ENCODE measurements around the gene GEMIN5.

Gene GEMIN5

DNA sequence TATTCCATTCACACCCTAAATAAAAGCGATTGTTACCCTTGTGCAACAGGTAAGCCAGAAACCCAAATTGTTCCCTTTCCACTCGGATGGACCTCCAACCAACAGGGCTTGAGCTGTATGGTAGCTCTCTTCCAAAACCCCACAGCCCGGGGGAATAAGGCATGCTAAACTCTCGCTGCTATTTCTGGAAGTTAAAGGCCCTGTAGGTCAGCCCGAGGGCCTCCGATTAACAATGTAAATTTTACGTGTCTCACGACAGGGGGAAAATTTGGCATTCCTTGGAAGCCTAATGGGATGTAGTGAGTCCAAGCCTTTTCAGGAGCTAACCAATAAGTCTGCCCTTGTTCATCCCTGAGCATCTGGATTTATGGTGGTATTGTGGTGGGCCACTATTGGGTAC, 53.6 kb downstream of the GEMIN5 start:
- no peak for DNase-seq

DNA sequence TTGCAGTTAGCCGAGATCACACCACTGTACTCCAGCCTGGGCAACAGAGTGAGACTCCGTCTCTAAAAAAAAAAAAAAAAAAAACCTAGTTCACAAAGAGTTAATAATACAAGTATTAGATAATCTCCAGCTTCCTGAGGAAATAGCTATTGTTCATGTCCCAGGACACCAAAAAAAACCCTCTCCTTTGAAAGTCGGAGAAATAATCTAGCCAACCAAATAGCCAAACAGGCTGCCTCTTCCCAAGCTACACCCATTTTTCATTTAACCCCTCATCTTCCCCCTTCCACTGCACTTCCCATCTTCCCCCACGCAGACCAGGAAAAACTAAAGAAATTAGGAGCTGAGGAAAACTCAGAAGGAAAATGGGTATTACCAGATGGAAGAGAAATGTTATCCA, 56.0 kb downstream of the GEMIN5 start:
- no peak for DNase-seq

DNA sequence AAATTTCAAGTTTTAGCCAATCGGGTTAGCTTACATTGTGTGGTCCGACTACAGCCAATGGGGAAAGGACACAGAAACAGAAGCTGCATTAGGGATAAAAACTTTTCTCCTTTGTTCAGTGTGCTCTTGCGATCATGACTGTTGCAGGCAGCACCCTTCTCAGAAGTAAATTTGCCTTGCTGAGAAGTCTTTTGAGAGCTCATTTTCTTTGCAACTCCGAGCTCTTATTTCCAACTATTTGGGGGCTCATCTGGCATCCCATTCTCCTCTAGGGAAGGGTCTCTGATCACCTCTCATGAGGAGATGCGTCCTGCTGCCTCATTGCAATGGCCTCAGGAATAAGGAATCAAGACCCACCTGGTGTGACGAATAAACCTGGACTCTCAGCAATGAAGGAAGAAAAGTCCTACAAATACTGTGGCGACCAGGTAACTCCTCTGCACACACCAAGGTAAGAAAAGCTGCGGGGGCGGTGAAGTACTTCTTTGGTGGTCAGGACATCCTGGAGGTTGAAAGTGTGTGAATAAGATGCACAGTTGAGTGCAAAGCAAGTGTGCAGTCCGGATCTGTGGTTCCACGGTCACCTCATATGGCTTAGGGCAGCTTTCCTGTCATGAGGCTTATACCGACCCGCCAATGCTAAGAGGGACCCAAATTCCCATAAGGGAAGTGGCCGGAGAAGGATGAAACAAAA, 59.2 kb downstream of the GEMIN5 start:
- DNase-seq, result no peak

DNA sequence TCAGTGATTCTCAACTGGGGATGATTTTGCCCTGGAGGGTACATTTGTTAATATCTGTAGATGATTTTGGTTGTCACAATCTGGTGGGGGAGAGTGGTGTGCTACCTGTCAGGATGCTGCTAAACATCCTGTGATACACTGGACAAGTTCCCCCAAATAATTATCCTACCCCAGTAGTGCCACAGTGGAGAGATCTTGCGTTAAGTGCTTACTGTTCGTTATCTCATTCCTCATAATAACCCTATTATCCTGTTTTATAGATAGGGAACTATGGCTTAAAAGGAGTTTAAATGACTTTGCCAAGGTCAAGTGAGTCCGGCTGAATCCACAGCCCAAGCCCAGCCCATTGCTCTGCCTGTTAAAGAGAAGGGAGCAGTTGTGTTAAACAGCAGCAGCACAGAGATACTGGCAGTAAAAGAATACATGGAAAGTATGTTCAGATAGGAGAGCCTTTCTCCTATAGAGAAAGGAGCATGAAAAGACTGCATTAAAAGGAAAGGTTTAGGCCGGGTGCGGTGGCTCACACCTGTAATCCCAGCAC, 64.2 kb downstream of the GEMIN5 start:
- no peak for DNase-seq

DNA sequence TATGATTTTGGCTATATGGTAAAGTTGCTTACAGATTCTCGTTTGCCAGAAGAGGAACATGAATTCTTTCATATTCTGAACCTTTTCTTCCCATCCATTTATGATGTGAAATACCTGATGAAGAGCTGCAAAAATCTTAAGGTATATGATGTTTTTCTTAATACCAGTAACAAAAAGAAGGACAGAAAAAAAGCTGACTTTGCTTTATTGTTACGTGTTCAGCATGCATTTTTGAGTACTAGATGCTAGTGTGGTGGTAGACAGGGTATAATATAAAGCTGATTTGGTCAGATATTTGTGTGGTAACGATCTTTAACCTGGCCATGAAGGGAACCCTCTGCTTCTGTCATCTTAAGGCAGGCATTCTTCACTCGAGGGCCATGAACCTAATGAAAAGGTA, 66.3 kb downstream of the GEMIN5 start:
- no peak for DNase-seq

DNA sequence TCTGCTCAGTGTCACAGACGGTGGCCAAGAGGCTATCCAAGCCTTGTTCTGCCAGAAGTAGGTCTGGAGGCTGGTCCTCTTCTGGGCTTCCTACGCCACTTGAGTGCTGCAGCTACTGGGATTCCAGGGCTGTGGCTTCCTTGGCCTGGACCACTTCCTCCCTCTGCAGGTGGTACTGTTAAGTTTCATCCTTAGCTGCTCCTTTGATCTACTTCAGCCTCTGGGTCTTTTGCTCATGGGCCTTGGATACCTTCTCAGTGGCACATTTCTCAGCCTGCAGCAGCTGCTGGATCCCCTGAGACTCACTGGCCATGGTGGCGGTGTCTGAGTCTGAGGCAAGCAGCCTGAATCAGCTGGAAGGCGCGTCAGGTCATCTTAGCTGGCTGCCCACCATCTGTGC, 69.3 kb downstream of the GEMIN5 start:
- peak in 1 of 2 donors; percentile 16 for DNase-seq

DNA sequence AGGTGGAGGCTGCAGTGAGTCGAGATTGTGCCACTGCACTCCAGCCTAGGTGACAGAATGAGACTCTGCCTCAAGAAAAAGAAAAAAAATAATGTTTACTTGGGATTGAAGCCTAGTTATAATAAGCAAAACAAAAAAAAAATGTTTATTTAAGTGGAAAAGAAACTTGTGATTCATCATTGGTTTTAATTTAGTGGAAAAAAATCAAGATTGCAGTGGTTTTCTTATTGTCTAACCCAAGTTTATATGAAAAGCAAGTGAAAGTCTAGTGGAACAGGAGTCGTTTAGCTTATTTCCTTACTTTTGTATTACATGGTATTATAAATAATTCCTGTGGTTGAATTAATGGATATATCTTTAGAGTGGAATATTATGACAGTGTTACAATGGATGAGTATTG, 71.2 kb downstream of the GEMIN5 start:
- DNase-seq, result no peak

DNA sequence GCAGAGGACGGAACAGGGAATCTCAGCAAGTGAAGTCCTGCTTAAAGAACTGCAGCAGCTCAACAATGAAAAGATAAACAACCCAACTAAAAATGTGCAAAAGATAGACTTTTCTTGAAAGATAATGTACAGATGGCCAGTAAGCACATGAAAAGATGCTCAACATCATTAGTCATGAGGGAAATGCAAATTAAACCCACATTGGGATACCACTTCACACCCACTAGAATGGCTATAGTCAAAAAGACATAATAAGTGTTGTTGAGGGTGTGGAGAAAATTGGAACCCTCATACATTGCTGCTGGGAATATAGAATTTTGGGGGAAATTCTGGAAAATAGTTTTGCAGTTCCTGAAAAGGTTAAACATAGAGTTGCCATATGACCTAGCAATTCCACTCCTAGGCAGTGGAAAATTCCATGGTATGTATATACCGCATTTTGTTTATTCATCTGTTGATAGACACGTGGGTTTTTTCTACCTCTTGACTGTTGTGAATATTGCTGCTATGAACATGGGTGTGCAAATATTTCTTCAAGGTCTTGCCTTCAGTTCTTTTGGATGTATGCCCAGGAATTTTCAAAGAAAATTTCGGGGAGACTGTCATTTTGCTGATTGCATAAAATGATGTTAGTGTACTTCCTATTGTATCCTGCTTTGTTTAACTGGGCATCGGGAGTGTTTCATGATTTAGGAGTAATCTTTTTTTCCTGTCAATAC, 72.4 kb downstream of the GEMIN5 start:
- DNase-seq, result no peak

DNA sequence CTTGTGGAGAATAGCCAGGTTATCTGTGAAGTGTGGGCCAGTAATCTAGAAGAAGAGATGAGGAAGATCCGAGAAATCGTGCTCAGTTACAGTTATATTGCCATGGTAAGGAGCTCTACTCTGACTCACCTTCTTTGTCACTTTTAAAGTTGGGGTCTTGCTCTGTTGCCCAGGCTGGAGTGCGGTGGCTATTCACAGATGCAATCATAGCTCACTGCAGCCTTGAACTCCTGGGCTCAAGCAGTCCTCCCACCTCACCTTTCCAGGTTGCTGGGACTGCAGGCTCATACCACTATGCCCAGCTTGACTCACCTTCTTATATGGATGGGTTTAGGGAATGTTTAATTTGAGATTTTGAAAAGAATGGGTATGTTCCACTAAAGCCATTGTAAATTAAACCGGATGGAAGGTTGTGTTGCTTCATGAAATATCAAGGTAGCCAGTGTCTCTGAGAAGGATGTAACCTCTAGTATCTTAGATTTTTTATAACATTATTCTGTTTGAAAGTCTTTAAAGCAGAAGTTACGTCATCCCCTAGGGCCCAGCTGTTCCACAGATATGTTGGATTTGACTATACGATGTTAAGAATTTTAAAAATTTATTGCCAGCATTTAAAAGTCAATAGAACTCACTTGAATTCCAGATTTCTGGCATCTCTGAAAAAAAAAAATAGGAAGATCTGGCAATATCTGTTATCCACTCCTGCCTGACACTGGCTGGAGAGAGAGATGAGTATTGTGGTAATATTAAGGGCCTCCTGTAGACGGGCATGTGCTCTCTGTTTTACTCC, 74.5 kb downstream of the GEMIN5 start:
- no peak for DNase-seq

DNA sequence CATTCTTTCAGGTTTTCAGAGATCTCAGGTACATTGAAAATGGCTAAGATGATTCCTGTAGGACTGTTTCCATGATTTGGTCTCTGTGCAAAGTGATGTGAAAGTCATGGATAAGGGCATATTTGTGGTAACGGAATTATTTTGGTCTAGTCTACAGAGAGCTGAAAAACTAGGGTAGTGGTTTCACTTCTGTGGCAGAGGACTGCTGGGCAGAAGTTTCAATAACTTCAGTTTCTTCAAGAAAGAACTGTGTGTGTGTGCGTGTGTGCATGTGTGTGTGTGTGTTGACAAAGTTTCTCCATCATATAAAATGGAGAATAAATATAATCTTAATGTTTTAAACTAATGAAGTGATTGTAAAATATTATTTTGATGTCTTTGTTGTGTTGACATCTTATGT, 75.2 kb downstream of the GEMIN5 start:
- peak in 1 of 2 donors; percentile 7 for DNase-seq

DNA sequence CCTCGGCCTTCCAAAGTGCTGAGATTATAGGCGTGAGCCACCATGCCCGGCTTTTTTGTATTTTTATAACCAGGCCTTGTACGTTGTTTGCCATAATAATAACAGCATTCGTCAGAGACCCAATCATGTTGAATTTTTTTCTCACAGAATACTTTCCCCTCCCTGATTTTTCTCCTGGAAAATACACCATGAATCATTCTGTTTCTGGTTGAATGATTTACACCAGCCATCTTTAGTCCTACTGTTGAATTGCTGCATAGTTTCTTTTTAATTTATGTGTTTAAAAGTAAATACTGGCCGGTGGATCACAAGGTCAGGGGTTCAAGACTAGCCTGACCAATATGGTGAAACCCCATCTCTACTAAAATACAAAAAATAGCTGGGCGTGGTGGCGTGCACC, 76.1 kb downstream of the GEMIN5 start:
- DNase-seq, result no peak

DNA sequence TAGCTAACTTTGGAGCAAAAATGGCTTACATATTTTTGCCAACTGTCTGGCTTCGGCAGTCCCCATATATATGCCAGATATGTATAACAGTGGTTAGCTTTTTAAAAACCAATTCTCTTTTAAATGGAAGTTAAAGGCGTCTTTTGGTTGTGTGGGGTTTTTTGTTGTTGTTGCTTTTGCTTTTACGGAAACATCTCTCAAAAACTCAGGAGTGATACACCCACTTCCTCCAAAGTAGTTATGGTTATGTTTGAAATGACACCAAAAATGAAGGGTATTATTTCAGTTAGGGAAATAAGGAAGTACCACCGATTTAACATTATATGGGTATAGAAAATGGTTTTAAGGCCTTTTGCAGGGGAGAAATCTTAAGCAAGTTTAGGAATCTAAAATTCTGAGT, 77.2 kb downstream of the GEMIN5 start:
- peak in 1 of 2 donors; percentile 9 for DNase-seq

DNA sequence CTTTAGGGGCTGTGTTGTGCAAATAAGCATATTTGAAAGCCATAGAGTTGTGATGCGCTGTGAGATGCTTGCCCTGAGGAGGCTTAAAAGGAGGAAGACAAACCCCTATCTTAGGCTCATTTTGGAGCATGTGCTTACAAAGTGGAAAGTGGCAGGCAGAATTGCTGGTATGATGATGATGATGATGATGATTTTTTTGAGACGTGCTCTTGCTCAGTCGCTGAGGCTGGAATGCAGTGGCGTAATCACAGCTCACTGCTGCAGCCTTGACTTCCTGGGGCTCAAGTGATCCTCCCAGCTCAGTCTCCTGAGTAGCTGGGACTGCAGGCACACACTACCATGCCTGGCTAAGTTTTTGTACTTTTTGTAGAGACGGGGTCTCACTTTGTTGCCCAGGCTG, 77.9 kb downstream of the GEMIN5 start:
- no peak for DNase-seq

DNA sequence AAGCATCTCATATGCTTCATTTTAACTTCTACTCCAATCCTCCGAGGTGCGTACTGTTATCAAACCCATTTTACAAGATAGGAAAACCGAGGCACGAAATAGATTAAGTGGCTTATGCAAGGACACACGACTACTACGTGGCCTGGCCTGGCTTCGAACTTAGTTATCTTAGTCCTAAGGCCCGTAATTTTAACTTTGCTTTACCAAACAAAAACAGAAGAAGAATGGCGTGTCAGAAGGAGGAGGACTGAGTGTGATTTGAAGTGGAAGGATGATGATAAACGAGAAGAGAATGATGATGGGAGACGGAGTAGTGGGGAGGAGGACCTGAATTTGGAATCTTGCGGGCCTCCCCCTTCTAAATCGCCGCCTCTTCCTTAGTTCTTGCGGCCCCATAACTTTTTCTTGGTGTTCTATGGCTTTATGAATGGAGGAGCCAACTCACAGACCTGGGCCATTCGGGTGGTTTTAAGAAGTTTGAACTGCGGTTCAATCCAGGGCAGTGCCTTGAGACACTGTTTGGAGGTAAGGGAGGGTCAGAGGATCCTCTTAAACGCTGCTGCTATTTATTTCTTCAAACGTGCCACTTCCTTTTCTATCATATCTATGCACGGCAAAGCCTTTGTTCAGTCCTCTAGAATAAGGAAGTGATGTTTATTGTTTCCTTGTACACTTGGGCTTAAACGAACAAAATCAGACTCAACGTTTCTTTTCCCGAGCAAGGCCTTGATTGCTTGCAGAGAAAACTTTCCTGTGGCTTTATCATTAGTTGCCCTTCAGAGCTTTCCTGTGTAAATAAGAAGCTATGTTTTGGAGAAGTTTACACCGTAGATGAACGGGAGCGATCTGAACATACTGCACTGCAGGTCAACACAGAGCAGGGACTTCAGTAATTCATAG, 78.8 kb downstream of the GEMIN5 start:
- DNase-seq, result peak in 1 of 2 donors; percentile 42

DNA sequence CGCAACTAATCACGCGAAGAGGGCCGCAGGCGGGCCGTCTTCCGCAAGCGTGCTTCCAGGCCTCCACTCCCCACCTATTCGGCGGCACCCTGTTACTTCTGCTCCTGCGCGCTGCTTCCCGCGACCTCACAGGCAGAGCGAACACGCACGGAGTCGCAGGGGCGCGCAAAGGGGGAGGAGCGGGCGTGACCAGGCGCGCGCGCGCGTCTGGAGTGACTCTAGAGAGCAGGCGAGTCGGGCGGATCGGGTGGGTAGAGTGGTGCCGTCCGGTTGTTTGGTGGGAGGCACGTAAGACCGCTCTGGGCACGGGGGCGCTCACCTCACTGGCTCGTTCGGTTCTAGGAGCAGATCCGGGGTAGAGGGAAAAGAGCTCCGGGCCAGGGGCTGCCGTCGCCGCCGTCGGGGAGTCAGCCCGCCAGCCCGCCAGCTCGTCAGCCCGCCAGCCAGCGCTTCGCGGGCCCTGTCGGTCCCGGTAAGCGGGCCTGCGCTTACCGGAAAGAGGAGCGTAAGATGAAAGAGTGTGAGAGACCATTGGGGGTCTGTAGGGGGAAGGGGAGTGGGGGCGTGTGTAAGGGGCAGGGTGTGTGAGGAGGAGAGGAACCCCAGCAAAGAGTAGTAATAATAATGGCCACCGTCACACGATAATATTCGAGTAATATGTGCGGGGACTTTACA, 79.6 kb downstream of the GEMIN5 start, which contains the start of gene CNOT8:
TSS of gene CNOT8 (plus strand) at position 331 of the 675 bp plus-strand sequence. CDS start 4,652 bp downstream, outside the sequence.
- peak; percentile 97 for DNase-seq

DNA sequence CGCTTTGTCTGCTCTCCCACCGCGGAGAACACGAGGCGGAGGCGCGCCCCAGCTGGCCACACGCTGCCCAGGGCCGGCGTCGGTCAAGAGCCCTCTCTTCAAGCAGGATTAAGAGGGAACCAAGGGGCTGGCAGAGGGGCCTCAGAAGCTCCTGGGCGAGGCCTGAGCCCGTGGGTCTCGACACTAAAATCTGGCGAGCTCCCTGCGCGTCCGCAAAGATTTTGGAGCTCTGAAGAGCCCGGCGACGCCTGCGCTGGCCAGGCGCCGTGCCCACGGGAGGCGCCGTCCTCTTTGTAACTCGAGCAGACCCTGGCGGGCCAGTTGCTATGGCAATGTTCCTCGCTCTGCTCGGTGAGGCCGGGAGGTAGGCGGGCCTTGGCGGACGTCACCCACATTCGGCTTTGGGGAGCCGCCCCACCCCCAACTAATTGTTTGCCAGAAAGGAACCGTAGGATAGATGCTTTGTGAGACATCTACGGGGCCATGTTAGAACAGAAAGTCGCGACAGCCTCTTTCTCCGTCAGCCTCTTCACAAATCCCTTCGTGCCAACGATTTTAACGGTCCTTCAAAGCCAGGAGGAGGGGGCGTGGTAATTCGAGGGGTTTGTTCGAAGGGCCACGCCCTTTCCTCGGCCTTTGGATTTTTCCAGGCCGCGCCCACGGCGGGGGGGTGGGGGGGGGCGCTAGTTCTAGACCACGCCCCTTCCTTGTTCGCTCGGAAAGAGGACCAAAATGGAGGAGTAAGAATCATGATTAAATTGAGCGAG, 80.3 kb downstream of the GEMIN5 start:
- peak; percentile 92 to 93 for DNase-seq

DNA sequence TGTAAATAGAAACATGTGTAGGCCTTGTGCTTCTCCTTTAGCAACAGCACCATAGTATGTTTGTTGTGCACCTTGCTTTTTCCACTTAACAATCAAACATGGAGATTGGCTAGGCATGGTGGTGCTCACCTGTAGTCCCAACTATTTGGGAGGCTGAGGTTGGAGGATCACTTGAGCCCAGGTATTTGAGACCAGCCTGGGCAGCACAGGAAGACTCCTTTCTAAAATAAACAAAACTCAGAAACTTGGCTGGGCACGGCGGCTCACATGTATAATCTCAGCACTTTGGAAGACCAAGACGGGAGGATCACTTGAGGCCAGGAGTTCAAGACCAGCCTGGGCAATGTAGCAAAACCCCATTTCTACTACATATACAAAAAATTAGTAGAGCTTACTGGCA, 86.7 kb downstream of the GEMIN5 start:
- DNase-seq, result no peak

DNA sequence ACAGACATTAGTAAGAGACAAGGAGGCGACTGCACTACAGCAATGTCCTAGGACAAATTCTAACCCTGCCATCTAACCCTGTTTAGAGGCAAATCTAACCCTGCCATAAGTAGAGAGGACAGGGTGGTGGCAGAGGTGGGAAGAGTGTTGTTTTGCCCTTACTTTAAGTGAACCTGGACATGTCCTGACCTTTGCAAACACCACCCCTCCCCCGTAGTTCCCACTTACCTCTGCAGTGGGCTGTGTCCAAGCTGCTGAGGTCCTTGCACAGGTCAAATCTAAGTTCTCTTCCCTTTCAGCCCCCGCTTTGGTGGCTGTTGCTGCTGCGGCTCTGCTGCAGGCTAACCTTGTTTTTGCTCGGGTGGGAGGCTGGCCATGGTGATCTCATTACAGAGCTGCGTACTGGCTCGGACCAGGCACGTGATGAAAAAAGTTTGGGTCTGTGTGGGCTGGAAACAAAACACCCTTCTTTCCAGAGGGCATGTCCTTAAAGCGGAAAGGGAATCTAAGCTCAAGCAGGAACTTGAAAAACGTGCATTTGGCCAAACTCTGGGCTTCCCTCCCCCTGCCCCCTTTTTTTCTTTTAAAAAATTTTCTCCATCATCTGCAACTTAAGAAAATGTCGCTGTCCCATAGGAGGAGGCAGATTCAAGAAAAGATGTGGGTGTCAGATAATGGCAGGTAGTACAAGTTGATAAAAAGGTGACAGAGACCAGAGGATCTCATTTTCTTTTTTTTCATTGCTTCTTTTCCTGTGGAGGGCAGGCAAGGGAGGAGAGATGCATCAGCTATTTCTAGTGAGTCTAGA, 87.6 kb downstream of the GEMIN5 start, which contains the start of gene FAXDC2:
TSS of gene FAXDC2 (minus strand) at position 349 of the 808 bp plus-strand sequence. CDS start 12,425 bp downstream, outside the sequence.
- no peak for DNase-seq

DNA sequence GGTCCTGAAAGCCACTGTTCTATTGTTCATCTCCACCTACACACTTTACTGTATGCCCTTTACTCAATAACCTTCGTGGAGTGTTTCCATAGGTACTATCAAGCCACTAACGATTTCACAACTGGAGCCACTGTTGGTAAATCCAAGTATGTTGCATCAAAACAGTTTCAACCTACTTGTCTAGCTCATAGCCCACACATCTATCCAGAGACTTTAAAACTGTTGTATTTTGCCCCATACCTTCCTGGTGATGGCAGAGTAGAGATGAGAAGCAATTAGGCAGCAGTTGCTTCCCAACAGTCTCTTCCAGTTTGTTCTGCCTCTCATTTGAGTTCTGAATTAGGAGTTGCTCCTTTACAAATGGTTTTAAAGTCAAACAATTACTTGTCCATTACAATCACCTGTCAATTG, 88.2 kb downstream of the GEMIN5 start:
- DNase-seq, result no peak

DNA sequence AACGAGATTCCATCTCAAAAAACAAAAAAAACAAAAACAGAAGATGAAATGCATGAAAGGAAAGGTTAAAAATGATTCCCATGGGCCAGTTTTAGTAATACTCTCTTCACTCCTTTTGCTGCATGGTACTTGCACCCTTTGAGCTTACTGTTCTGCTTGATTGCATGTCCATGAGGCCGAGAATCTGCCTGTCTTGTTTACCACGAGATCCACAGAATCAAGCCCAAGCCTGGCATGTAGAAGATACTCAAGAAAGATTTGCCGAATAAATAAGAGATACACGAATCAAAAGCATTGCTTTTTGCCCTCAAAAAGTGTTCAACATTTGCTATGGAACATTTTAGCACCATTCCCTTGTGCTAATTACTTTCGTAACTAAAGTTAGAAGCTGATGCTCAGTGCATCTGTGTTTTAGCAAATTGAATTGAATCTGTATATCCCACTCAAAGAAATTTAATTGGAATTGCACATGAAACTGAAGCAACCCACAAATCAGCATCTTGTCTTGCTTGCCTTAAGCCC, 88.7 kb downstream of the GEMIN5 start:
- DNase-seq, result no peak
